ENCODE measurements around the gene RAB8B. TPM values are rescaled to one million over a fixed set of nuclear protein-coding genes. Genes with fewer than 3 reads are reported as not detected.

The RAB8B gene
- total RNA-seq, 4 donors from 2014 or later = 18.7 to 41.0 (median 35.5) TPM

- H3K27me3 ChIP-seq = no peaks in the 10 kb centered on the region
- H3K4me3 ChIP-seq = peak overlapping the region; percentile 69 to 89 (median 81)
- no peaks in the 10 kb centered on the region for H3K9me3 ChIP-seq
- peaks cover 17 to 57% (median 52%) of the 10 kb centered on the region in 4 donors for H3K4me1 ChIP-seq
- peak overlapping the region; percentile 85 to 92 (median 88) for H3K27ac ChIP-seq (replicated peaks in 1 of 4)
- intact Hi-C loops (cut with DNase I) = loop anchor here (5.0 kb wide), 1 partner anchor 87 kb away; the partner anchor contains the start of gene APH1B
- no peak for DNase-seq (ENCODE audit: extremely low spot score)
- no peaks in the 10 kb centered on the region for H3K36me3 ChIP-seq
- TF ChIP-seq POLR2A (IDR thresholded peaks at IDR 0.05; ENCODE audit: low read depth) (no peak), EP300 (IDR thresholded peaks at IDR 0.05) (no peak), POLR2AphosphoS5 (IDR thresholded peaks at IDR 0.05) (no peak), CTCF (IDR thresholded peaks at IDR 0.05) (no peak)
- WGBS = 10% methylated on average over 10 of the region's 10 CpGs
Observed at GRCh38 chr15:63189941-63190768, 749 bp downstream of the RAB8B start.

DNA sequence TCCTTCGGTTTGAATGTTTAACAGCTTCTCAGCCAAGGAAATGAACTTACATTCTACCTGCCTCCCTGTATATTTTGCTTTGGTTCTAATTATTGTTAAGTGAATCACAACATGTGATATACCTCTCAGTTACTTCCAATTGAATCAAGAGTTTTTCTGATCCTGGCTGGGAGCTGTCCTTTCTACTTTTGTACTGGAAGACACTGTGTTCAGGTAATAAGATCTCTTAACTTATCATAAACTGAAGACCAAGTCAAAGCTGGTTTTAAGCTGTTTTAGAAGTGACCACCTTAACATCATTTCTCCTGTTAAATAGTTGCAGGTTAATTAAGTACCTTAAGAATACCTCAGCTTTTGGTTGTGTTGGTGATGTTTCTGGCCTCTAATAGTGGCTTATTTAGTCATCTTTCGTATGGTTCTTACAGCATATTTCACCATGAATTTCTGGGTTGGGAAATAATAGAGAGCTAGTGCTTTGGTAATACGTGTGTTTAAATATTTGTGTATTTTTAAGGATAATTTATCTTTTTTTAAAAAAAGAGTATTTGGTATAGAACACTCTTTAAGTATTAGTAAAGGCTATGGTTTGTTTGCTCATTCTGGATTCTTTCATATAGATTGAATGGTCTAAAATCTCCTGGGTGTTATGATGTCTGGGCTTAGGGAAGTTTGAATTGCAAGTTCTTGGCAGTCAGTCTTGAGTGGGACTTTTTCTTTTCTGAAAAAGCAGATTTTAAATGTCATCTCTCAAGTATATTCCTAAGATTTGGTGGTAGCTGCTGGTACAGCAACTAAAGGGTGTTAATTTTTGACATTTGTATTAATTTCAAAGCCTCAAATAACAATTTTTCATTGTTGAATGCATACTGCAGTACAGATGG, 1.6 kb downstream of the RAB8B start:
- TF ChIP-seq CTCF (IDR thresholded peaks at IDR 0.05) (no peak), POLR2AphosphoS5 (IDR thresholded peaks at IDR 0.05) (no peak), EP300 (IDR thresholded peaks at IDR 0.05) (no peak), POLR2A (IDR thresholded peaks at IDR 0.05; ENCODE audit: low read depth) (no peak)
- intact Hi-C loops (cut with DNase I) = loop anchor here (5.0 kb wide), 1 partner anchor 86 kb away; the partner anchor contains the start of gene APH1B
- WGBS = 61% methylated on average over 3 of the region's 3 CpGs

DNA sequence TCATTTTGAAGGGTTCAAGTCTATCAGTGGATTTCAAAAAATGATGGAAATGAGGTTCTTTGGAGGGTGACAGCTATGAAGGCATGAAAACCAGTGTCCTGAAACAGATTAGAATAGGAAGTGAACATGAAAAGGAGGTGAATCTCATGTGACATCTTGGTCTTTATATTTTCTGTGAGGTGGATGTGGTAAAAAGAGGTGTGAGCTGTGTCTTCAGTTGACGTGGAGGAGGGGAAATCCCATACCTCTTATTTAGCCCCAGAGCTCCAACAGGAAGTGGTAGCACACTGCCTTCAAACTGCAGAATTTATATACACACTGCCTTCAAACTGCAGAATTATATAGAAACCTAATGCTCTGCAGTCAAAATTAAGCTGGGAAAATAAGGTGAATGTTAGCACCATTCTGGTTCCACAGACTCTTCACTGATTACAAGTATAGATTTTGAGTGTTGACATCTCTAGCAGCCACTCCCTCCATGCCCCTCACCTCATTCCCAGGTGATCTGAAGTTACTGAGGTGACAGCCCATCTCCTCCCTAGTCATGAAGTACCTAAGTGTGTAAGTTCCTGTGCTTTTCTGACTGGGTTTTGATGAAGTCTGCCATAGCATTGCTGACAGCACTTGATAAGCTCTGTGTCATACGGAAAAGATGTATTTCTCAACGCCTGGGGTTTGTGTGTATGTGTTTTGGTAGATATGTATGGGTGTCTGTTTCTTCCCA, 2.7 kb downstream of the RAB8B start:
- intact Hi-C loops (cut with DNase I) = loop anchor here (5.0 kb wide), 1 partner anchor 85 kb away; the partner anchor contains the start of gene APH1B
- DNase-seq (ENCODE audit: extremely low spot score) = no peak
- Histone ChIP-seq H3K9me3 (no peaks in the 10 kb centered on the region), H3K36me3 (no peaks in the 10 kb centered on the region), H3K27ac (replicated peaks in 1 of 4) (no peak overlapping the region), H3K27me3 (no peaks in the 10 kb centered on the region), H3K4me3 (no peak overlapping the region), H3K4me1 (peaks cover 25 to 75% (median 67%) of the 10 kb centered on the region in 4 donors)
- TF ChIP-seq POLR2AphosphoS5 (IDR thresholded peaks at IDR 0.05) = no peak
- TF ChIP-seq EP300 (IDR thresholded peaks at IDR 0.05) = no peak
- TF ChIP-seq POLR2A (IDR thresholded peaks at IDR 0.05; ENCODE audit: low read depth) = no peak
- no peak for TF ChIP-seq CTCF (IDR thresholded peaks at IDR 0.05)
- WGBS = 54% methylated on average over 3 of the region's 3 CpGs

More for the DNA sequence above, 1.6 kb downstream of the RAB8B start:
- no peak for DNase-seq (ENCODE audit: extremely low spot score)
- H3K27me3 ChIP-seq = no peaks in the 10 kb centered on the region
- H3K9me3 ChIP-seq = no peaks in the 10 kb centered on the region
- peak overlapping the region; percentile 69 to 89 (median 81) for H3K4me3 ChIP-seq
- H3K27ac ChIP-seq (replicated peaks in 1 of 4) = peak overlapping the region; percentile 85 to 92 (median 88)
- peaks cover 25 to 65% (median 60%) of the 10 kb centered on the region in 4 donors for H3K4me1 ChIP-seq
- no peaks in the 10 kb centered on the region for H3K36me3 ChIP-seq

GRCh38 chr15:63192619-63193206, 3.3 kb downstream of the RAB8B start:
- TF ChIP-seq POLR2A (IDR thresholded peaks at IDR 0.05; ENCODE audit: low read depth) (no peak), EP300 (IDR thresholded peaks at IDR 0.05) (no peak), CTCF (IDR thresholded peaks at IDR 0.05) (no peak)
- WGBS = 85% methylated on average over 5 of the region's 5 CpGs
- intact Hi-C loops (cut with DNase I) = loop anchor here (5.0 kb wide), 1 partner anchor 85 kb away; the partner anchor contains the start of gene APH1B
- H3K4me1 ChIP-seq = peaks cover 25 to 79% (median 71%) of the 10 kb centered on the region in 4 donors
- no peak for DNase-seq (ENCODE audit: extremely low spot score)
- no peaks in the 10 kb centered on the region for H3K36me3 ChIP-seq
- H3K27me3 ChIP-seq = no peaks in the 10 kb centered on the region
- no peak overlapping the region for H3K27ac ChIP-seq (replicated peaks in 1 of 4)
- no peaks in the 10 kb centered on the region for H3K9me3 ChIP-seq
- no peak overlapping the region for H3K4me3 ChIP-seq
